Measurements from ENCODE around the gene TMED10. TPM values are rescaled to one million over a fixed set of nuclear protein-coding genes. Genes with fewer than 3 reads are reported as not detected.

Gene TMED10
- total RNA-seq, 6 experiments from 2014 or later, result 370 to 494 (median 430) TPM

- DNase-seq, result peak; percentile 71
- Mint-ChIP-seq H3K27ac (peak overlapping the region; percentile 71), H3K4me3 (peak overlapping the region; percentile 61), H3K4me1 (ENCODE audit: low read depth) (peaks cover 63% of the 10 kb centered on the region), H3K36me3 (ENCODE audit: low read depth) (peaks cover 27% of the 10 kb centered on the region), H3K27me3 (ENCODE audit: insufficient read depth) (no peaks in the 10 kb centered on the region), H3K9me3 (no peaks in the 10 kb centered on the region)
- TF ChIP-seq CTCF (IDR thresholded peaks at IDR 0.05), result no peak
These were observed 52.4 kb downstream of the TMED10 start for GRCh38 chr14:75123991-75124390.

GRCh38 chr14:75121552-75121951 lies 54.9 kb downstream of the TMED10 start:
- H3K9me3 Mint-ChIP-seq, result no peaks in the 10 kb centered on the region
- H3K36me3 Mint-ChIP-seq (ENCODE audit: low read depth), result peaks cover 32% of the 10 kb centered on the region
- H3K4me1 Mint-ChIP-seq (ENCODE audit: low read depth), result peaks cover 51% of the 10 kb centered on the region
- no peak for TF ChIP-seq CTCF (IDR thresholded peaks at IDR 0.05)
- no peak for DNase-seq
- H3K4me3 Mint-ChIP-seq, result no peak overlapping the region
- H3K27me3 Mint-ChIP-seq (ENCODE audit: insufficient read depth), result no peaks in the 10 kb centered on the region
- H3K27ac Mint-ChIP-seq, result no peak overlapping the region

- H3K9me3 Mint-ChIP-seq, result no peaks in the 10 kb centered on the region
- no peak for DNase-seq
- H3K36me3 Mint-ChIP-seq (ENCODE audit: low read depth), result peaks cover 27% of the 10 kb centered on the region
- H3K4me3 Mint-ChIP-seq, result no peak overlapping the region
- TF ChIP-seq CTCF (IDR thresholded peaks at IDR 0.05), result no peak
- 0 out of 2 replicates have a peak, but pooled peaks cover 1% of the 10 kb centered on the region for H3K27me3 Mint-ChIP-seq (ENCODE audit: insufficient read depth)
- H3K4me1 Mint-ChIP-seq (ENCODE audit: low read depth), result peaks cover 45% of the 10 kb centered on the region
- no peak overlapping the region; the same call in 1 of the 2 replicates for H3K27ac Mint-ChIP-seq
These were observed 55.7 kb downstream of the TMED10 start for GRCh38 chr14:75120541-75121291.

- no peaks in the 10 kb centered on the region for H3K9me3 Mint-ChIP-seq
- no peak overlapping the region for H3K4me3 Mint-ChIP-seq
- H3K27me3 Mint-ChIP-seq (ENCODE audit: insufficient read depth), result 0 out of 2 replicates have a peak, but pooled peaks cover 1% of the 10 kb centered on the region
- peak overlapping the region; percentile 62 for H3K27ac Mint-ChIP-seq
- H3K36me3 Mint-ChIP-seq (ENCODE audit: low read depth), result peaks cover 27% of the 10 kb centered on the region
- DNase-seq, result no peak
- peaks cover 28% of the 10 kb centered on the region for H3K4me1 Mint-ChIP-seq (ENCODE audit: low read depth)
- TF ChIP-seq CTCF (IDR thresholded peaks at IDR 0.05), result no peak
These were observed 57.4 kb downstream of the TMED10 start for GRCh38 chr14:75119056-75119455.

- H3K27ac Mint-ChIP-seq, result no peak overlapping the region
- H3K9me3 Mint-ChIP-seq, result no peaks in the 10 kb centered on the region
- H3K4me1 Mint-ChIP-seq (ENCODE audit: low read depth), result peaks cover 7% of the 10 kb centered on the region
- peaks cover 26% of the 10 kb centered on the region for H3K36me3 Mint-ChIP-seq (ENCODE audit: low read depth)
- 0 out of 2 replicates have a peak, but pooled peaks cover 1% of the 10 kb centered on the region for H3K27me3 Mint-ChIP-seq (ENCODE audit: insufficient read depth)
- TF ChIP-seq CTCF (IDR thresholded peaks at IDR 0.05), result no peak
- no peak for DNase-seq
- H3K4me3 Mint-ChIP-seq, result no peak overlapping the region
These were observed 62.4 kb downstream of the TMED10 start for GRCh38 chr14:75113932-75114539.
